GM12891 (cell line): ENCODE results near the gene PPP6R3.
"Not testable (repeated sequence)": the region's sequence is repeated elsewhere in the genome, so short reads cannot be mapped to it uniquely, and the experiment has no call there.

ENCODE experiments used
- DNase-seq: peaks from one replicate; pipeline ENCODE4 v3.0.0; 2011; ENCODE audit warnings: low spot score; ENCODE audit not compliant: insufficient read length
- FAIRE-seq: peaks from 2 replicates; lab custom pipeline; 2011; peaks lifted over from hg19 to GRCh38; lab: Jason Lieb, UNC
- PAX5 ChIP-seq: IDR thresholded peaks from 2 replicates; pipeline ENCODE4 v1.6.1; 2011; ENCODE audit warnings: low read length, moderate library complexity, mild to moderate bottlenecking; ENCODE audit not compliant: insufficient read depth, severe bottlenecking
- POLR2A ChIP-seq: IDR thresholded peaks from 2 replicates; pipeline ENCODE4 v1.6.1; 2011; ENCODE audit warnings: low read depth, low read length, control low read depth
- POLR2AphosphoS5 ChIP-seq: IDR thresholded peaks from 2 replicates; pipeline ENCODE4 v1.6.1; 2011; ENCODE audit warnings: low read depth, low read length, control low read depth
- POU2F2 ChIP-seq: IDR thresholded peaks from 2 replicates; pipeline ENCODE4 v1.6.1; 2011; ENCODE audit warnings: low read depth, mild to moderate bottlenecking, control low read depth, low read length, moderate library complexity
- SPI1 ChIP-seq: IDR thresholded peaks from 2 replicates; pipeline ENCODE4 v1.6.1; 2011; ENCODE audit warnings: low read depth, low read length, control low read depth
- TAF1 ChIP-seq: IDR thresholded peaks from 2 replicates; pipeline ENCODE4 v1.6.1; 2011; ENCODE audit warnings: low read depth, low read length, control low read depth

Gene PPP6R3

DNA sequence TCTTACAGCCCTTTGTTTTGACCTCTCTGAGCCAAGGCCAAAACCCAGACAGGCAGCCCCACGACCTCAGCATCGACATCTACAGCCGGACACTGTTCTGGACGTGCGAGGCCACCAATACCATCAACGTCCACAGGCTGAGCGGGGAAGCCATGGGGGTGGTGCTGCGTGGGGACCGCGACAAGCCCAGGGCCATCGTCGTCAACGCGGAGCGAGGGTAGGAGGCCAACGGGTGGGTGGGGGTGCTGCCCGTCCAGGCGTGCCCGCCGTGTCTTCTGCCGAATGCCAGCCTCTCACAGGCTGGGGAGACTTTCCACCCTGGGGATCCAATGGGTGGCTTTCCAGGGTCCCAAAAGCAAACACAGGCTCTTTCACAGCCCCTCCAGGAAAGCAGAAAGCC, 37.1 kb upstream of the PPP6R3 start:
- no peak for FAIRE-seq
- no peak for TF ChIP-seq POLR2AphosphoS5
- TF ChIP-seq TAF1: no peak
- no peak for TF ChIP-seq PAX5
- TF ChIP-seq POLR2A: no peak
- TF ChIP-seq SPI1: no peak
- no peak for TF ChIP-seq POU2F2
- DNase-seq: no peak

DNA sequence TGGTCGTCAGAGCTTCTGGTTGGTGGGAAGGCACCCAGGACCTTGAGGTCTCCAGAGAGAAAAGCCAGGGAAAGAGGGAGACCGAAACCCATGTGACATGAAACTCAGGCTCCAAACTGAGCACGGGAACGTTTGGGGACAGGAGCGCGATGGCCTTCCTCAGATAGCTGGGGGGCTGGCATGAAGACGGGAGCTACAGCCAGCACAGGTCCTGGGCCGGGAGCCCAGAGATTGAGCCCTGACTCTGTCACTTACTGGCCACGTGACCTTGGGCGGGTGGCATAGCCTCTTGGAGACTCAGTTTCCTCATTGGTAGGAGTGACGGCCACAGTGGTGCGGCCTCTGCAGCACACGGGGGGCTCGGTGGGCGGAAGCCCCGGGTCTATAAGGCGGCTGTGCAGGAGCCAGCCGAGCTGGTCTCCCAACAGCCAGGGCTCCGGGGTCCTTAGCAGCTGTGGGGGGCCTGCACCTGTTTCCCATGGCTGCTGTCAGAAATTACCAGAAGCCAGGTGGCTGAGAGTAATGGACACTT, 36.4 kb upstream of the PPP6R3 start:
- DNase-seq (no peak), FAIRE-seq (no peak)
- TF ChIP-seq TAF1: no peak
- TF ChIP-seq SPI1: no peak
- TF ChIP-seq POLR2AphosphoS5: no peak
- no peak for TF ChIP-seq POU2F2
- no peak for TF ChIP-seq PAX5

DNA sequence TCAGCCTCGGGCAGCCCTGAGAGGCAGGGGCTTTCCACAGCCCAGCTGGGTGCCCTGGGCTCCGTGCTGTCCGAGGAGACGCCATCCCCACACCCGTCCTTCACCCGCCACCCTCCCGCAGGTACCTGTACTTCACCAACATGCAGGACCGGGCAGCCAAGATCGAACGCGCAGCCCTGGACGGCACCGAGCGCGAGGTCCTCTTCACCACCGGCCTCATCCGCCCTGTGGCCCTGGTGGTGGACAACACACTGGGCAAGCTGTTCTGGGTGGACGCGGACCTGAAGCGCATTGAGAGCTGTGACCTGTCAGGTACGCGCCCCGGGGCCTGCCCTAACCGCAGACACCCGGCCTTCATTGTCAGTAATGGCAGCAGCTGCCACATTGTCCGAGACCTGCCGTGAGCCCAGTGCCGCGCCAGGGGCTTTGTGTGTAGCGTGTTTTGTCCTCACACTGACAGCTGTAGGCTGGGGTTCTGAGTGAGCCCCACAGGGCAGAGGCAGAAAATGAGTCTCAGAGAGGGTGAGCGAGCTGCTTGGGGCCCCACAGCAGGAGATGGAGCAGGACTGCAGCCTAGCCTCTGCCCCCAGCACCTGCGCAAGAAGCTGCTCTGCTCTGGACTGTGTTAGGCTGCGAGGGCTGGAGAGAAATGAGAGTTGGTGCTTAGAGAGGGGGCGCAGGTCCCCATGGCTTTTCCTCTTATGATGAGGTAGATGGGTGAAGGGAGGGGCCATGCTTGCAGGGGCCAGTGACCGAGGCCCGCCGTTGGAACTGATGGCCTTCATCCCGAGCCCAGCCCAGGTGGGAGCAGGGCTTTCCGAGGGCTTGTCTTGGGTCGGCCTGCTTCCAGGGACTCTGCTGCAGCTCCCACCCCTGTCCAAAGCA, 35.3 kb upstream of the PPP6R3 start:
- FAIRE-seq (no peak), DNase-seq (no peak)
- no peak for TF ChIP-seq TAF1
- TF ChIP-seq POLR2A: no peak
- no peak for TF ChIP-seq PAX5
- no peak for TF ChIP-seq SPI1
- no peak for TF ChIP-seq POLR2AphosphoS5
- no peak for TF ChIP-seq POU2F2

DNA sequence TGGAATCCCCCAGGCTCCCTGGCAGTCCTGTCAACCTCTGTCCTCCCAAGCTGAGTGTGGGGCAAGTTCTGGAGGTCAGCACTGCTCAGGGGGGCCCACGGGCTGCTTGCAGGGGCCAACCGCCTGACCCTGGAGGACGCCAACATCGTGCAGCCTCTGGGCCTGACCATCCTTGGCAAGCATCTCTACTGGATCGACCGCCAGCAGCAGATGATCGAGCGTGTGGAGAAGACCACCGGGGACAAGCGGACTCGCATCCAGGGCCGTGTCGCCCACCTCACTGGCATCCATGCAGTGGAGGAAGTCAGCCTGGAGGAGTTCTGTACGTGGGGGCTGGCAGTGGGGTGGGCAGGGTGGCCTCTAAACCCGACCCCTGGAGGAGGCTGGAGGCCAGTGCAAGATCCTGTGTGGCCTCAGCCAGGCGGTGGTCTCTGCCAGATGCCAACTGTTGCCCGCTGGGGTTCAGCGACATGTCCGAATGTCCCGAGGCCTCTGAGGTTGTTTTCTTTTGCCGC, 34.6 kb upstream of the PPP6R3 start:
- DNase-seq (no peak), FAIRE-seq (no peak)
- no peak for TF ChIP-seq POLR2A
- no peak for TF ChIP-seq PAX5

DNA sequence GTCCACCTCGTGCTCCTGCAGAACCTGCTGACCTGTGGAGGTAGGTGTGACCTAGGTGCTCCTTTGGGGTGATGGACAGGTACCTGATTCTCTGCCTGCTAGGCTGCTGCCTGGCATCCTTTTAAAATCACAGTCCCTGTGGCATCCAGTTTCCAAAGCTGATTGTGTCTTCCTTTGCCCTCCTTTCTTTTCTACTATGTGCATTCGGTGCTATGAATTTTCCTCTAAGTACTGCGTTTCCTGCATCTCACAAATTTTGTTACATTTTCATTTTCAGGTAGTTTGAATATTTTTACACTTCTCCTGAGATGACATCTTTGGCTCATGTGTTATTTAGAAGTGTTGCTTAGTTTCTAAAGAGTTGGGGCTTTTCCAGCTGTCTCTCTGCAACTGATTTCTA, 30.9 kb upstream of the PPP6R3 start:
- DNase-seq (no peak), FAIRE-seq (no peak)
- TF ChIP-seq POLR2AphosphoS5 (no peak), SPI1 (no peak), PAX5 (no peak), POLR2A (no peak), POU2F2 (no peak), TAF1 (no peak)

DNA sequence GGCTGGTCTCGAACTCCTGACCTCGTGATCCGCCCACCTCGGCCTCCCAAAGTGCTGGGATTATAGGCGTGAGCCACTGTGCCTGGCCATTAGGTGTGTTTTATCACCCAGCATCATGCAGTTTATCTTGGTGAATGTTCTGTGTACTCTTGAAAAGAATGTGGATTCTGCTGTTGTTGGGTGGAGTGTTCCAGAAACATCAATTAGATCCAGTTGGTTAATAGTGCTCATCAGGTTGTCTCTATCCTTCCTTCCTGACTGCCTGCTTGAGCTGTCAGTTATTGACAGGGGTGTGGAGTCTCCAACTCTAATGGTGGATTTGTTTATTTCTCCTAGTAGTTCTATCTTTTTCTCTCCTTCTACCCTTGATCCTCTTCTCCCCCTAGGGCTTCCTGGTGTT, 30.2 kb upstream of the PPP6R3 start:
- TF ChIP-seq POLR2AphosphoS5: no peak
- FAIRE-seq: no peak

DNA sequence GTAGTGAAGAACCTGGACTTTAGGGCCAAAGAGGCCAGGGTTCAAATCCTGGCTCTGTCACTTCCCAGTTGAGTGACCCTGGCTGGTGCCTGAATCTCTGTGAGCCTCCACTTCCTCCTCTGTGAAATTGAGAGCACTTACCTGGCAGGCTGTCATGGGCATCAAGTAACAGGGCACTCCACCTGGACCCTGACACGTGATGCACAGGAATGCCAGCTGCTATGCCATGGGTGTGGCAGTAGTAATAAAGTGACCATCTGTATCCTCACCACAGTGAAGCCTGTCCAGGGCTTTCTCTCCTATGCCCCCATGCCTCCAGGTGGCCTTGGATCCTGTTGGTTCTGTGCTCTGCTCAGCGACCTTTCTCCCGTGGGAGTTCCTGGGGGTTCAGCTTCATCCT, 29.8 kb upstream of the PPP6R3 start:
- DNase-seq (no peak), FAIRE-seq (no peak)
- TF ChIP-seq POLR2AphosphoS5 (no peak), SPI1 (no peak), PAX5 (no peak), POU2F2 (no peak), POLR2A (no peak), TAF1 (no peak)

More for the DNA sequence above, 30.2 kb upstream of the PPP6R3 start:
- DNase-seq: no peak

DNA sequence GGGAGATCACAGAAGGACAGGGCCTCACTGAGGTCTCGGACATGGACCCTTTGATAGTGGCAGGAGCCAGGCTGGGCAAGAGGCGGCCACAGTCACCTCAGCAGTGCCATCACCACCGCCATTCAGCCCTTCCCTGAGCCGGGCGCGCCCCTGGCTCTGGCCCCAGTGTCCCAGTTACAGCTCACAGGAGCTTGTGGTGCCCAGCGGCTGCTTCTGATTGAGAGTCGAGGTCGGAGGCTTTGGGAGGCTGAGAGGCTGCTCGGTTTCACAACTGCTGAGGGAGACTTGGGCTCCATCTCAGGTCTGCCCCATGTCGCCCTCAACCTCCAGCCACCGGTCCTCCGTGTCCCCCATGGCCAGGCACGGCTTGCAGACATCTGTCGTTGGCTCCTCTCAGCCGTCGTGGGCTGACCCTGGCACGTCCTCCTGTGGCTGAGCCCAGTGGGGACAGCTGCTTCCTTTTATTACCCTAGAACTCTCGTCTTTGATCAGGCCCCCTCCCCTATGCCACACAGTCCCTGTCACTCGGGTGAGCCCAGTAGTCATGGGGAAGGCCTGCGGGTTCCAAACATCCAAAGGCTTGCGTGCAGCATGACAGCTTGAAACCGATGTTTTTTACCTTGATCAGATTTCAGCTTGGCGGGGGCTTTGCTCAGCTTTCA, 28.4 kb upstream of the PPP6R3 start:
- DNase-seq: no peak
- FAIRE-seq: no peak
- TF ChIP-seq POLR2AphosphoS5 (no peak), SPI1 (no peak), PAX5 (no peak), TAF1 (no peak), POLR2A (no peak), POU2F2 (no peak)

DNA sequence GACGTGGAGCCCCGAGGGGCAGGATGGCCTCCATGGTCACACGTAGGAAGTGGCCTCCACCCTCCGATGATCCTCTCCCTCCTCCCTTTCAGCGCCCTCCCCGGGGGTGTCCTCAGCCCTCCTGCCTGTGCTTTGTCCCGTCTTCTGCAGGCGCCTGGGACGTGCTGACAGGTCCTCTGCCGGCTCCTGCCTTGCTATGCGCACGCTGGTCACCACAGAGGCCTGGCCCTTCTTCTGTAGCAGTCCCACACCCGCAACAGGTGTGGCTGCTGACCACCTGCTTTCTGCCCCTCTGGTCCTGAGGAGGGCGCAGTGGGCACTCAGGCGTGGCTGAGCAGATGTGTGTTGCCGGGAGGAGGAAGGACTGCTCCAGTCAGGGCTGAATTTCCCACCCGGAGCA, 27.7 kb upstream of the PPP6R3 start:
- no peak for FAIRE-seq
- TF ChIP-seq PAX5 (no peak), SPI1 (no peak), POU2F2 (no peak), TAF1 (no peak), POLR2AphosphoS5 (no peak), POLR2A (no peak)

DNA sequence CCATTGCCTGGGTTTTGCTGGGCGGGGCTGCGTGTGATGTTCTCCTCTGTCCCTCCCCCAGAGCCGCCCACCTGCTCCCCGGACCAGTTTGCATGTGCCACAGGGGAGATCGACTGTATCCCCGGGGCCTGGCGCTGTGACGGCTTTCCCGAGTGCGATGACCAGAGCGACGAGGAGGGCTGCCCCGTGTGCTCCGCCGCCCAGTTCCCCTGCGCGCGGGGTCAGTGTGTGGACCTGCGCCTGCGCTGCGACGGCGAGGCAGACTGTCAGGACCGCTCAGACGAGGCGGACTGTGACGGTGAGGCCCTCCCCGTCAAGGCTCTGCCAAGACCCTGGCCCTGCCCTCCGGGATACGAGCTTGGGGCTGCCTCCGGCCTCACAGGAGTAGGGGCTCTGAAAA, 27.0 kb upstream of the PPP6R3 start:
- DNase-seq (no peak), FAIRE-seq (no peak)
- no peak for TF ChIP-seq POLR2AphosphoS5
- TF ChIP-seq PAX5: no peak
- no peak for TF ChIP-seq TAF1
- no peak for TF ChIP-seq POU2F2
- no peak for TF ChIP-seq SPI1
- no peak for TF ChIP-seq POLR2A

More for the DNA sequence above, 27.7 kb upstream of the PPP6R3 start:
- no peak for DNase-seq

DNA sequence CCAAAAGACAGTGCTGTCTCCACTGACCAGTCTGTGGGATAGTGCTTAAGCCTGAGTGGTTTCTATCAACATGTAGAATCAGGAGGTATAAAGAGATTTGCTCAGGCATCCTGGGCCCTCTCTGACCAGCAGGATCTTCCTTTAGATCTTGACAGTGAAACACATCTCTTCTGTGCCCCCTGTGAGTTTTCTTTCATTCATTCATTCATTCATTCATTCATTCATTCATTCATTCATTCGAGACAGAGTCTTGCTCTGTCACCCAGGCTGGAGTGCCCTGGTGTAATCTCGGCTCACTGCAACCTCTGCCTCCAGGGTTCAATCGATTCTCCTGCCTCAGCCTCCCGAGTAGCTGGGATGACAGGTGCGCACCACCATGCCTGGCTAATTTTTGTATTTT, 26.4 kb upstream of the PPP6R3 start:
- not testable (repeated sequence) for DNase-seq, FAIRE-seq
